Activated CD8-positive, alpha-beta memory T cell treated with anti-CD3 and anti-CD28 coated beads, Interleukin-2, amount 50 U/mL, for 1 hour (primary cell): ENCODE measurements around the gene EEF1G.
A peak's percentile ranks its signal among the peaks of the same experiment; 100 is the strongest.
"Not testable (repeated sequence)": the region's sequence is repeated elsewhere in the genome, so short reads cannot be mapped to it uniquely, and the experiment has no call there.

Experiments used
- DNase-seq: peaks from one replicate; pipeline ENCODE4 v3.0.0-alpha.2; 2020; ENCODE audit errors: extremely low read depth

Gene EEF1G, protein sequence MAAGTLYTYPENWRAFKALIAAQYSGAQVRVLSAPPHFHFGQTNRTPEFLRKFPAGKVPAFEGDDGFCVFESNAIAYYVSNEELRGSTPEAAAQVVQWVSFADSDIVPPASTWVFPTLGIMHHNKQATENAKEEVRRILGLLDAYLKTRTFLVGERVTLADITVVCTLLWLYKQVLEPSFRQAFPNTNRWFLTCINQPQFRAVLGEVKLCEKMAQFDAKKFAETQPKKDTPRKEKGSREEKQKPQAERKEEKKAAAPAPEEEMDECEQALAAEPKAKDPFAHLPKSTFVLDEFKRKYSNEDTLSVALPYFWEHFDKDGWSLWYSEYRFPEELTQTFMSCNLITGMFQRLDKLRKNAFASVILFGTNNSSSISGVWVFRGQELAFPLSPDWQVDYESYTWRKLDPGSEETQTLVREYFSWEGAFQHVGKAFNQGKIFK

DNA sequence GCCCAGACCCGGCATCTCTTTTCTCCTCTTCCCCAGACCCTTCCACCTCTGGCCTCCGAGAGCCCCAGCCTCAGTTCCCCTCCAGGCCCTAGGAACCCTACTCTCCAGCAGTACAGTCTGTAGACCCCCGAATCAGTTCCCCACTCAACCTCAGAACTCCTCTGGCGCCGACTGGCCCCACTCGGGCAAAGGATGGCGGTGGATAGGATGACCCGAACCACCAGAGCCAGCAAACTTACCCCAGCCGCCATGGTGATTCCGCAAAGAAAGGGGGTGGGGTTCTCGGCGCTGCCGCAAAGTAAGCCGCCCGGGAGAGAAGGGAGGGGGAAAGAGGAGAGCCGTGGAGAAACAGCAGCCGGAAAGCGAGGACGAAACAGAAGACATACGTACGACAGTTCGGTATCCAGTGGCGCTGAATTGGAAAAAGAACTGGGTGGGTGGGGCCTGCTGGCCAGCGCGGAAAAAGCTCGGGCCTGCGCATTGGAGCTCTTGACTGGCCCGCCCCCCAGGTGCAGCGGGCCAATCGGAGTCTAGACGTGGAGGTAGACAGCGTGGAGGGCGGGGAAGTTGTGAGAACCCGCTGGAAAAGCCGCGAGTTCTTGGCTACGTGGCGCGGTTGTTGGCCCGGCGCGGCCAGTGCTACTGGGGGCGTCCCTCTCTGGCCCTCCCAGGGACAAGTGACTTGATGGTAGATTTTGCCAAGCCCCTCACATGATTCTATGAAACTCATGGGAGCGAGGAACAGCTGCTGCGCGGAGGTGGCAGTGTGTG, at the start of gene EEF1G:
Gene EEF1G, minus strand, starts transcription at position 300 of the 771 bp plus-strand sequence. Its CDS starts 49 bp downstream, at position 251.
- DNase-seq, result peak; percentile 96

GRCh38 chr11:62622476-62623089, 48.9 kb upstream of the EEF1G start:
- DNase-seq, result no peak

GRCh38 chr11:62621567-62622470, 48.1 kb upstream of the EEF1G start, which contains the start of gene B3GAT3:
B3GAT3 (minus strand) TSS chr11:62621986; CDS start chr11:62621947, 39 bp downstream.
- DNase-seq, result peak; percentile 95

- no peak for DNase-seq
Measured at GRCh38 chr11:62621027-62621566, 47.4 kb upstream of the EEF1G start.

DNA sequence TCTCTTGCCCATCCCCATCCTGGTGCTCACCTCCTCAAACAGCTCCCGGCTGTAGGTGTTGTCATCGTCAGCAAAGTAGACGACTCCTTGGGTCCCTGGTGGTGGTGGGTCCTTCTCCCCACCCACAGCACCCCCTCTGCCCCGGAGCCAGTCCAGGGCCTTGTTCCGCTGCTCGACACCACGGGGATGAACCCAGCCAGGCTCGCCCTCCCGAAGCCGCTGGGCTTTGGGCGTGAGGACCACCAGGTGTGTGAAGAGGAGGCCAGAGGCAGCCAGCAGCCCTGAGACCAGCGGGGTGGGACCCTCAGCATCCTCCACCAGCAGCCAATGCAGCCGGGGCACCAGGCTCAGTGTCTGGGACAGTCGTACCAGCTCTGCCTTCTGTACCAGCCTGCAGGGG, 43.3 kb upstream of the EEF1G start:
- not testable (repeated sequence) for DNase-seq

DNA sequence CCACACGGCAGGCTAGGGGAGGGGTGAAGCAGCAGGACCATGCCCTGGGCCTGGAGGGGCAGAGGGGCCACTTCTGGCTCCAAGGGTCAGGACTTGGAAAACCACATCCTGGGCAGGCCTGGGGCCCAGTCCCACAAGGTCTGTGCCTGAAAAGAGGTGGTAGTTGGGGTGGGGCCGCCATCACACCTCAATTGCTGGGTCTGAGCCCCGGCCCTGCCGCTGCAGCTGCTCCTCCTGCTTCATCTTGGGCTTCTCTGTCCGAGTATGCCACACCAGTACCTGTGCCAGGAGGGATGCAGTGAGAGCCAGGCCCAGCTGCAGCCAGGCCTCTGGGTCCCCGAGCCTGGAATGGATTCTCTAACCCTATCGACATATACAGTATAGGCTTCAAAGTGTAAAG, 41.8 kb upstream of the EEF1G start:
- no peak for DNase-seq

GRCh38 chr11:62614275-62614674, 40.6 kb upstream of the EEF1G start:
- no peak for DNase-seq

DNA sequence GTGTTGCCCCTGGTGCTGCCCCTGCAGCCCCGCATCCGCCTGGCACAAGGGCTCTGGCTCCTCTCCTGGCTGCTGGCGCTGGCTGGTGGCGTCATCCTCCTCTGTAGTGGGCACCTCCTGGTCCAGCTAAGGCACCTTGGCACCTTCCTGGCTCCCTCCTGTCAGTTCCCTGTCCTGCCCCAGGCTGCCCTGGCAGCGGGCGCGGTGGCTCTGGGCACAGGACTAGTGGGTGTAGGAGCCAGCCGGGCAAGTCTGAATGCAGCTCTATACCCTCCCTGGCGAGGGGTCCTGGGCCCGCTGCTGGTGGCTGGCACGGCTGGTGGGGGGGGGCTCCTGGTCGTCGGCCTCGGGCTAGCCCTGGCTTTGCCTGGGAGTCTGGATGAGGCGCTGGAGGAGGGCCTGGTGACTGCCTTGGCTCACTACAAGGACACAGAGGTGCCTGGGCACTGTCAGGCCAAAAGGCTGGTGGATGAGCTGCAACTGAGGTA, 39.6 kb upstream of the EEF1G start:
- no peak for DNase-seq

DNA sequence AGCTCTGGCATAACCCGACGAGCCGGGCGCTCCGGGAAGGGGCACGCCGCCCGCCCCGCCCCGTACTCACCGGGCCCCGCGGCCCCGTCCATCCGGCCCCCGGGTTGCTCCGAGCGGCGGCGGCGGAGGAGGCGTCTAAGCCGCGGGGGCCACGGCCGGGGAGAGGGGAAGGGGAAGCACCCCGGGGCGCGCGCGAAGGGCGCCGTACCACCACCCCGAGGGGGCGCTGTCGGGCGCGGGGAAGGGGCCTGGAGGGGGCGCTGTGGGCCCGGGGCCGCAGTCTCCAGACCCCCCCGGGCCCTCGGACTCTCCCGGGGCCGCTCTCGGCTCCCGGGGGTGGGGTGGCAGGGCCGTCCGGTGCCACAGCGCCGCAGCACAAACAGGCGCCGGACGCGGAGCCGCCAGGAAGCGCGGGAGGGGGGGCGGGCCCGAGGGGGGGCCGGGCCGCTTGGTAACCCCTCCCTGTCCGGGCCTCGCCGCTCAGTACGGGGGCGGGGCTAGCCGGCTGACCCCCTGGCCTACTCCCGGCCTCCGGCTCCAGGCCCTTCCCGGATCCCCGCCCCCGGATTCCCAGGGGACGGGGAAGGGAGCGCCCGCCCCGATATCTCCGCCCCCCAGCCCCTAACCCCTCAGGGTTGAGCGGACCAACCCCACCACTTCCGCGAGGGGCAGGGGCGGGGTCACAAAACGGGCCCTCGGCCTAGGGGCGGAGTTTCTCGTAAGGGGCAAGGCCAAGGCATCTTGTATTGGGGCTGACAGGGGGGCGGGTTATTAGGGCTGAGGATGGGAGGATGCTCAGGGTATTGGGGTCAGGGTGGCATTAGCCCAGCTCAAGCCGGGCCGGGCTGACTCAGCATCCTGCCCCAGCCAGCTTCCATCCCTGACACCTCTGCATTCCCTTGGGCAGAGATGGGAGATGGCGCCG, 38.9 kb upstream of the EEF1G start, which contains the start of the genes EML3 and ROM1:
Gene EML3, minus strand, starts transcription at position 410 of the 925 bp plus-strand sequence. Its CDS starts 318 bp downstream, at position 92.
Gene ROM1, plus strand, starts transcription at position 892 of the 925 bp plus-strand sequence. Its CDS starts 25 bp downstream, at position 917.
- DNase-seq, result peak; percentile 65

DNA sequence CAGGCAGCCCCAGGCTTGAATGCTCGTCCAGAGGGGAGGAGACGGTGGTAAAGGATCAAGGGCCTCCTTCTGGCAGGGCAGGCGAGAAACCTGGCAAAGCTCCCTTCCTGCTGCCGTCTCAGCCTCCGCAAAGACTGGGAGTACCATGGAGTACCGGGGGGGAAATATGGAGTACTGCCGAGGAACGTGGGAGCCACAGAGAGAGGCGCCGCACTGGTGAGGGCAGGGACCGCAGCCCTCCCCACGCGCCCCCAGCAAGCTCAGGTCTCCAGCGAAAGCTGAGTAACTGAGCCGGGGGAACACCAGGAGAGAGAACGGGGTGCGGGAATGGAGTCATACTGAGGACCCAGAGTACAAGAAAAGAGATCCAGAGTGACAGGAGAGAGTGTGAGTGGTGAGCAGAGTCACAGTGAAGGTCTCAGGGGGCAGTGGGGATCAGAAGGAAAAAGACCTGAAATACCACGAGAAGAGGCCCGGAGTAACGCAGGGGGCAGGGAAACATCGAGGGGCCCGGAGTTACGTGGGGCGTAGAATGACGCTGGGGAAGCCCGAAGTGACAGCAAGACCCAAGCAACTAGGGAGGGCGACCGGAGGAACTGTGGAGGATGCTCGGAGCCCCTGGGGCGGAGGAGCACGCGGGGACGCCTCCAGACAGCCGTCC, 38.1 kb upstream of the EEF1G start:
- DNase-seq, result no peak

DNA sequence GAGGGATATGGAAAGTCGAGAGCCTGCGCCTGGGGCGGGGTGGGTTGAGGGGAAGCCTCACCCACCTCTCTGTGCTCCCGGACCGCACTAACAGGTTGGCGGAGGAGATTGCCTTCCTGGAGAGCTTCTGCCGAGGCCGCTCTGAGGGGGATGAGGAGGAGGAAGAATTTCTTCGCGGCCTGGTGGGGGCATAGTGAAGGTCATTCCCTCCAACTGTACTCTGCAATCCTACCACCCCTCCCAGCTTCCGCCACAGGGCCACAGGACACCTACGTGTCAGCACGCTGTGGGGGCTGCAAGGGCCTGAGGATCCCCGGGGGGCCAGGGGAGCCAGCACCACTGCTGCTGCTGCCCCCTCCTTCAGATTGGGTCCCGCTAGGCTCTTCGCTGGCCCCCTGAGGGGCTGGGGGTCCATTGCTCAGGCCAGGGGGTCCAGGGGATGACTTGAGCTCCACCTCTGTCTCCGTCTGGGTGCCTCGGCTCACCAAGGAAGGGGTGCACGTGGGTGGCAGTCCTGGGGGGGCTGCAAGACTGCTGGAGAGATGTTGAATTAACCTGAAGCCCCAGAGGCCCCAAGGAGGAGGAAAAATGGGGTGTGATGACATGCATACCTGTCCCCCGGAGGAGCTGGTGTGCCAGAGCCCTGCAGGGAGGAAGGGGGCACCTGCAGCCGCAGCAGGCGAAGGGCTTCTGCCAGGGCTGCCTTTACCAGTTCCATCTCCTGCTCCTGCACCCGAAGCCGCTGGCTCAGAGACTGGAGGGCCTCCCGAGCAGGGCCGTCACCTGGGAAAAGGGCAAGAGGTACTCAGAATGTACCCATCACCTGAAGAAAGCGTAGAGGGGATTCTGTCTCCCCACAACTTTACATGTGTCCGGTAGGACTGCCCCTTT, 37.4 kb upstream of the EEF1G start:
- no peak for DNase-seq

DNA sequence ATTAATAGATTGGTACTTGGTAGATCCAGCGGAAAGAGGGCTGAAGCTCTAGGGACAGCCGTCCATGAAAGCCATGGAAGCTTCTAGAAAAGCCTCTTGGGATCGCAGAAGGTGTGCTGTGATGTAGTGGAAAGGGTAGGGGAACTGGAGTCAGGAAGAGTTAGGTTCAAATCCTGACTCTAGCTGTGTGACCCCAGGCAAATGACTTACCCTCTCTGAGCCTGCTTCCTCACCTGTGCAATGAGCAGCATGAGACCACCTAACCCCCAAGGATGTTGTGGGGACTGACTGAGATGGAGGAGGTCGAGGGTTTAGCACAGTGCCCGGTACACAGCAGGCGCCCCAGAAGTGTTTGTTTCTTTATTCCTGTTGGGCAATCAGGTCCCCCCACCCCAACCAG, 36.7 kb upstream of the EEF1G start:
- no peak for DNase-seq

DNA sequence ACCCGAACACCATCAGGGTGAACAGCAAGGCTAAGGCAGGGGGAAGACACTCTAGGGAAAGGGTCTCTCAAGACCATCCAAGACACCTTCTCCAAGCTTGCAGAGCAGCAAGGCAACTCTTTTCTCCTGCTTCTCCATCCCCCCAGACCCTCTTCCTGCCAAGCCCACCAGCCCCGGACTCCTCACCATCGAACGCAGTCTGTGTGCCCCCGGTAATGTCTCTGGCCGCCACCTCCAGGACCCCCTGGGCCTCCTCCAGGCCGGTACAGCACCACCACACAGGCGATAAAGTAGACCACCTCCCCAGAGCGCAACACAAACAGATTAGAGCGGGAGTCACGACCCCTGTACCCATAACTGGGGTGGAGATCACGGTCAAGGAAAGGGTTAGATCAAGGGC, 35.1 kb upstream of the EEF1G start:
- DNase-seq, result no peak

DNA sequence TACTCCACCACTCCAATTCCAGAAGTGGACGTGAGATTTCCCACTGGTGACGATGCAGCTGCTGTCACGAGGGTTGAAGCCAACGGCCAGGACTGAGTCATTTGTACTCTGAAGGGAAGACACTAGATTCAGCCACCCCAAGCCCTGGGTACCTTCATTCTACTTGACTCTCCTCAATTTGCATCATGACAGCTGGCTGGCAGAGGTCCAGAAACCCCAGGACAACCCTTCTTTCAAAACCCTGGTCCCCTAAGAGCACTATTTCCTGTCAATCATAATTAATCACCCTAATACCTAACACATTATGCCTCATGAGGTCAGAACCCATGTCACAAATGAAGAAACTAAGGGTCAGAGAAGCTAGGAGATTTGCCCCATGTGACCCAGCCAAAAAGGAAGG, 34.0 kb upstream of the EEF1G start:
- no peak for DNase-seq

DNA sequence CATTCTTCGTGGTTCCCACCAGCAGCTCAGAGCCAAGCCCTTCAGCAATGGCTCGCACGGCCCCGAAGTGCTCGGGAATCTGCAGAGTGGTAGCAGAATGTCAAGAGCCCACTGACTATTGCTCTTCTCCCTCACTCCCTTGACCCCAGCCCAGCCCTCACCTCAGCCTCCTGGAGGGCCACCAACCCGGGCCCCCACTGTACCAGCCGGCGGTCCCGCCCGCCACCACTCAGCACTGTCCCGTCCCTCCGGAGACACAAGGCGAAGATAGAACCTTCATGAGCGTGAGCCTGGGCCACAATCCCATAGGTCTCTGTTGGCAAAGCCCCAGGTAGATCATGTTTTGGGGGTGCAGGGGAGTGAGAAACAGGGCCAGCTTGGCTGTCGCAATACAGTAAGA, 32.2 kb upstream of the EEF1G start:
- no peak for DNase-seq

DNA sequence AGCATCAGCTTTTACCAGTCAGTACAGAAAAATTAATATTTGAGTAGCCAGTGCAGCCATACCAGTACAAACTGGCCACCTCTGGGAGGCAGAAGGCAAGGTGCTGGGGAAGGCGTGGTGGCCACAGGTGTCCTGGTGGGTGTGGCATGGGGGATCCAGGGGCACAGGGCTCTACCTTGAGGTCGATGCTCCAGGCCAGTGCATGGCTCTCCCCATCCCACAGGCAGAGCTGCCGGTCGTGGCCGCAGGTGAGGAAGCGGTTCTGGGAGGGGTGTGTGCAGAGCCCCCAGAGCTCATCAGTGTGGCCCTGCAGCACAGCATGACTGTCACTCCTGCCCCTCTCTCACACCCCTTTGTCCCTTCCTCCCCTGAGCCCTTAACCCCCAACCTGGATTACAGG, 31.8 kb upstream of the EEF1G start:
- no peak for DNase-seq

GRCh38 chr11:62604460-62605120, 30.9 kb upstream of the EEF1G start:
- no peak for DNase-seq
